Progenitor cell of endocrine pancreas (in vitro differentiated cells): ENCODE measurements around the gene PLB1. TPM values are rescaled to one million over a fixed set of nuclear protein-coding genes. Genes with fewer than 3 reads are reported as not detected.

Experiments used
- DNase-seq: peaks from one replicate; pipeline ENCODE4 v3.0.0; 2021; ENCODE audit warnings: low spot score; ENCODE audit not compliant: unreplicated experiment
- H3K27ac Mint-ChIP-seq: 2 replicates; pipeline ENCODE4 v1.8.0; 2021; ENCODE audit warnings: mild to moderate bottlenecking, moderate library complexity, mixed read lengths
- H3K27me3 Mint-ChIP-seq: 2 replicates; pipeline ENCODE4 v1.8.0; 2021; ENCODE audit warnings: mixed read lengths
- H3K36me3 Mint-ChIP-seq: 2 replicates; pipeline ENCODE4 v1.8.0; 2022; ENCODE audit warnings: mixed read lengths; ENCODE audit not compliant: insufficient read depth
- H3K4me1 Mint-ChIP-seq: 2 replicates; pipeline ENCODE4 v1.8.0; 2021; ENCODE audit warnings: low read depth, mixed read lengths
- H3K4me3 Mint-ChIP-seq: 2 replicates; pipeline ENCODE4 v1.8.0; 2021; ENCODE audit warnings: low read depth, mild to moderate bottlenecking, moderate library complexity, mixed read lengths
- H3K9me3 Mint-ChIP-seq: 2 replicates; pipeline ENCODE4 v1.8.0; 2021; ENCODE audit warnings: low read depth, mixed read lengths
- CTCF ChIP-seq: fragments of 200-600 bp; sonication (generic); IDR thresholded peaks from one replicate; pipeline ENCODE4 v1.5.0; 2021; ENCODE audit warnings: antibody characterized with exemption, mild to moderate bottlenecking; ENCODE audit not compliant: unreplicated experiment
- long read RNA-seq: library from polyadenylated mRNA; unstranded; transcript quantifications from one replicate; pipeline ENCODE4 v2.0.0, GENCODE V29; 2020
- total RNA-seq: library from RNA; stranded (reverse); gene quantifications from 2 replicates; pipeline ENCODE4 v1.2.1, GENCODE V29; 2021

Gene PLB1
- total RNA-seq = 0.65 and 0.78 TPM in 2 replicates
- long read RNA-seq, partial matches to known transcripts = 0 of 2 reads
- long read RNA-seq, other reads (novel, unspliced or antisense) = 2 of 2 reads

GRCh38 chr2:28495551-28496250 lies at the start of gene PLB1:
Gene PLB1, plus strand, starts transcription at chr2:28496060. Its CDS starts 55 bp downstream, at chr2:28496115.
- H3K4me3 Mint-ChIP-seq = no peak within 1 kb of the TSS
- no peaks in the 10 kb centered on the region for H3K9me3 Mint-ChIP-seq
- no peak for DNase-seq
- H3K27ac Mint-ChIP-seq = no peak within 1 kb of the TSS
- H3K27me3 Mint-ChIP-seq = peaks cover 6% of the 10 kb centered on the region
- TF ChIP-seq CTCF = no peak
- no peaks in the 10 kb centered on the region for H3K36me3 Mint-ChIP-seq
- no peaks in the 10 kb centered on the region for H3K4me1 Mint-ChIP-seq

GRCh38 chr2:28446531-28446930 lies 49.3 kb upstream of the PLB1 start:
- no peak for TF ChIP-seq CTCF
- no peak overlapping the region for H3K27ac Mint-ChIP-seq
- no peaks in the 10 kb centered on the region for H3K4me1 Mint-ChIP-seq
- no peaks in the 10 kb centered on the region for H3K36me3 Mint-ChIP-seq
- no peaks in the 10 kb centered on the region for H3K27me3 Mint-ChIP-seq
- no peaks in the 10 kb centered on the region for H3K9me3 Mint-ChIP-seq
- no peak for DNase-seq
- no peak overlapping the region for H3K4me3 Mint-ChIP-seq

- Mint-ChIP-seq H3K4me3 (no peak overlapping the region), H3K36me3 (no peaks in the 10 kb centered on the region), H3K27ac (no peak overlapping the region), H3K9me3 (no peaks in the 10 kb centered on the region), H3K4me1 (no peaks in the 10 kb centered on the region), H3K27me3 (no peaks in the 10 kb centered on the region)
- DNase-seq = no peak
- TF ChIP-seq CTCF = no peak
Measured at GRCh38 chr2:28447086-28447485, 48.8 kb upstream of the PLB1 start.

- no peak for DNase-seq
- no peaks in the 10 kb centered on the region for H3K9me3 Mint-ChIP-seq
- H3K4me3 Mint-ChIP-seq = no peak overlapping the region
- no peak overlapping the region for H3K27ac Mint-ChIP-seq
- H3K36me3 Mint-ChIP-seq = no peaks in the 10 kb centered on the region
- no peaks in the 10 kb centered on the region for H3K4me1 Mint-ChIP-seq
- no peaks in the 10 kb centered on the region for H3K27me3 Mint-ChIP-seq
- TF ChIP-seq CTCF = no peak
Measured at GRCh38 chr2:28447943-28448792, 47.7 kb upstream of the PLB1 start.

GRCh38 chr2:28448793-28449100 lies 47.1 kb upstream of the PLB1 start:
- no peak for TF ChIP-seq CTCF
- no peaks in the 10 kb centered on the region for H3K4me1 Mint-ChIP-seq

More at GRCh38 chr2:28448793-28449100, 47.1 kb upstream of the PLB1 start:
- no peaks in the 10 kb centered on the region for H3K36me3 Mint-ChIP-seq
- H3K27me3 Mint-ChIP-seq = no peaks in the 10 kb centered on the region
- no peak overlapping the region for H3K27ac Mint-ChIP-seq
- no peak overlapping the region for H3K4me3 Mint-ChIP-seq
- H3K9me3 Mint-ChIP-seq = no peaks in the 10 kb centered on the region
- DNase-seq = no peak
